Renal pelvis (tissue), 4 donors: ENCODE results near the gene LAMTOR4. TPM values are rescaled to one million over a fixed set of nuclear protein-coding genes. Genes with fewer than 3 reads are reported as not detected.
"Not testable (repeated sequence)": the region's sequence is repeated elsewhere in the genome, so short reads cannot be mapped to it uniquely, and the experiment has no call there.

ENCODE experiments used
- DNase-seq: peaks from one replicate; pipeline ENCODE4 v3.0.0-alpha.2; 2013
- polyA plus RNA-seq, 3 donors: library from polyadenylated mRNA; unstranded; fragments of 120-200 nt; gene quantifications; one replicate each; pipeline ENCODE4 v1.2.1, GENCODE V29; 2013; ENCODE audit not compliant: insufficient read length in 3 of 3

Gene LAMTOR4
- polyA plus RNA-seq, 3 donors: 116 to 136 (median 129) TPM

- no peak for DNase-seq
Observed at GRCh38 chr7:100137851-100138760, 10.6 kb upstream of the LAMTOR4 start.

- no peak for DNase-seq
Observed at GRCh38 chr7:100141555-100141949, 7.2 kb upstream of the LAMTOR4 start.

GRCh38 chr7:100142461-100142860, 6.3 kb upstream of the LAMTOR4 start:
- DNase-seq: no peak

GRCh38 chr7:100146350-100146749, 2.4 kb upstream of the LAMTOR4 start:
- DNase-seq: not testable (repeated sequence)

- no peak for DNase-seq
Observed at GRCh38 chr7:100147278-100147677, 1.4 kb upstream of the LAMTOR4 start.

GRCh38 chr7:100148225-100148558, 526 bp upstream of the LAMTOR4 start:
- DNase-seq: no peak

GRCh38 chr7:100152404-100152803, 3.7 kb downstream of the LAMTOR4 start:
- DNase-seq: no peak

GRCh38 chr7:100152937-100153666, 4.4 kb downstream of the LAMTOR4 start:
- DNase-seq: no peak

- no peak for DNase-seq
Observed at GRCh38 chr7:100153708-100154535, 5.2 kb downstream of the LAMTOR4 start.

GRCh38 chr7:100154651-100155491, 6.2 kb downstream of the LAMTOR4 start:
- no peak for DNase-seq

GRCh38 chr7:100155553-100156317, 7.0 kb downstream of the LAMTOR4 start:
- no peak for DNase-seq

- DNase-seq: no peak
Observed at GRCh38 chr7:100156331-100157068, 7.8 kb downstream of the LAMTOR4 start.

- DNase-seq: no peak
Observed at GRCh38 chr7:100157069-100157333, 8.3 kb downstream of the LAMTOR4 start.

GRCh38 chr7:100157334-100158228, 8.9 kb downstream of the LAMTOR4 start:
- no peak for DNase-seq

GRCh38 chr7:100158229-100159098, 9.7 kb downstream of the LAMTOR4 start, which contains the start of gene TRAPPC14:
TSS of gene TRAPPC14 (minus strand) at chr7:100158723. CDS start at chr7:100158499, 224 bp downstream.
- DNase-seq: peak; percentile 94

GRCh38 chr7:100159099-100159623, 10.4 kb downstream of the LAMTOR4 start:
- DNase-seq: no peak

- no peak for DNase-seq
Observed at GRCh38 chr7:100160067-100160466, 11.3 kb downstream of the LAMTOR4 start.
